Measurements from ENCODE around the gene RPL38.

RPL38 gene

GRCh38 chr17:74215342-74215727 is 11.9 kb downstream of the RPL38 start:
- no peaks in the 10 kb centered on the region for H3K9me2 ChIP-seq (replicated peaks; ENCODE audit: insufficient read depth, low read length)
- no peak overlapping the region for H3K27ac ChIP-seq (ENCODE audit: low read depth, low read length)
- no peaks in the 10 kb centered on the region for H3K36me3 ChIP-seq (ENCODE audit: low read length)
- no peaks in the 10 kb centered on the region for H3K79me2 ChIP-seq (ENCODE audit: insufficient read depth, low read length)
- no peak overlapping the region for H3K4me2 ChIP-seq (ENCODE audit: low read depth, low read length, poor library complexity, severe bottlenecking)
- peaks cover 12% of the 10 kb centered on the region for H3F3A ChIP-seq (ENCODE audit: insufficient read depth)
- no peak for TF ChIP-seq EZH2phosphoT487 (conservative IDR thresholded peaks at IDR 0.05; ENCODE audit: low read length)
- TF ChIP-seq CTCF (IDR thresholded peaks at IDR 0.05; ENCODE audit: insufficient read depth, low read length, poor library complexity, severe bottlenecking), result no peak
- no peak overlapping the region for H2AFZ ChIP-seq (ENCODE audit: low read depth, low read length, severe bottlenecking)
- no peak overlapping the region for H3K4me3 ChIP-seq (ENCODE audit: insufficient read depth, low read length, poor library complexity, severe bottlenecking)
- peaks cover 6% of the 10 kb centered on the region; the same call in 1 of the 2 replicates for H4K20me1 ChIP-seq (ENCODE audit: low read depth, low read length)
- no peaks in the 10 kb centered on the region for H3K9me3 ChIP-seq (ENCODE audit: insufficient read depth, low read length)
- no peak overlapping the region for H3K9ac ChIP-seq (ENCODE audit: low read length)
- no peaks in the 10 kb centered on the region for H3K27me3 ChIP-seq (ENCODE audit: low read length)

GRCh38 chr17:74216505-74216904 is 13.0 kb downstream of the RPL38 start:
- Histone ChIP-seq H2AFZ (ENCODE audit: low read depth, low read length, severe bottlenecking) (no peak overlapping the region), H4K20me1 (ENCODE audit: low read depth, low read length) (no peaks in the 10 kb centered on the region), H3F3A (ENCODE audit: insufficient read depth) (peaks cover 5% of the 10 kb centered on the region), H3K4me3 (ENCODE audit: insufficient read depth, low read length, poor library complexity, severe bottlenecking) (no peak overlapping the region), H3K27me3 (ENCODE audit: low read length) (no peaks in the 10 kb centered on the region), H3K36me3 (ENCODE audit: low read length) (no peaks in the 10 kb centered on the region), H3K27ac (ENCODE audit: low read depth, low read length) (no peak overlapping the region), H3K79me2 (ENCODE audit: insufficient read depth, low read length) (no peaks in the 10 kb centered on the region), H3K9me2 (replicated peaks; ENCODE audit: insufficient read depth, low read length) (no peaks in the 10 kb centered on the region), H3K4me2 (ENCODE audit: low read depth, low read length, poor library complexity, severe bottlenecking) (no peak overlapping the region), H3K9me3 (ENCODE audit: insufficient read depth, low read length) (no peaks in the 10 kb centered on the region), H3K9ac (ENCODE audit: low read length) (no peak overlapping the region)
- no peak for TF ChIP-seq EZH2phosphoT487 (conservative IDR thresholded peaks at IDR 0.05; ENCODE audit: low read length)
- TF ChIP-seq CTCF (IDR thresholded peaks at IDR 0.05; ENCODE audit: insufficient read depth, low read length, poor library complexity, severe bottlenecking), result no peak

GRCh38 chr17:74217037-74217730 is 13.7 kb downstream of the RPL38 start:
- no peaks in the 10 kb centered on the region for H3K9me2 ChIP-seq (replicated peaks; ENCODE audit: insufficient read depth, low read length)
- H3K27ac ChIP-seq (ENCODE audit: low read depth, low read length), result no peak overlapping the region
- no peak overlapping the region for H3K4me3 ChIP-seq (ENCODE audit: insufficient read depth, low read length, poor library complexity, severe bottlenecking)
- H3K27me3 ChIP-seq (ENCODE audit: low read length), result no peaks in the 10 kb centered on the region
- H4K20me1 ChIP-seq (ENCODE audit: low read depth, low read length), result no peaks in the 10 kb centered on the region
- H3K36me3 ChIP-seq (ENCODE audit: low read length), result no peaks in the 10 kb centered on the region
- peaks cover 5% of the 10 kb centered on the region for H3F3A ChIP-seq (ENCODE audit: insufficient read depth)
- H3K4me2 ChIP-seq (ENCODE audit: low read depth, low read length, poor library complexity, severe bottlenecking), result no peak overlapping the region
- H3K79me2 ChIP-seq (ENCODE audit: insufficient read depth, low read length), result no peaks in the 10 kb centered on the region
- H3K9ac ChIP-seq (ENCODE audit: low read length), result no peak overlapping the region
- H3K9me3 ChIP-seq (ENCODE audit: insufficient read depth, low read length), result no peaks in the 10 kb centered on the region
- H2AFZ ChIP-seq (ENCODE audit: low read depth, low read length, severe bottlenecking), result no peak overlapping the region
- TF ChIP-seq CTCF (IDR thresholded peaks at IDR 0.05; ENCODE audit: insufficient read depth, low read length, poor library complexity, severe bottlenecking), result no peak
- TF ChIP-seq EZH2phosphoT487 (conservative IDR thresholded peaks at IDR 0.05; ENCODE audit: low read length), result no peak

Data from SU-DHL-6 (cell line).